GM19043 (cell line): ENCODE measurements around the gene TBCD.

Source experiments
- ATAC-seq: cut with Tn5 transposase; IDR thresholded peaks from one replicate; pipeline ENCODE4 v1.9.1; 2021; ENCODE audit warnings: low read depth; ENCODE audit not compliant: unreplicated experiment

Gene TBCD

GRCh38 chr17:82897514-82898249 lies 145.8 kb downstream of the TBCD start:
- ATAC-seq = no peak

- no peak for ATAC-seq
Observed at GRCh38 chr17:82898976-82899514, 147.2 kb downstream of the TBCD start.

GRCh38 chr17:82899941-82900340 lies 148.1 kb downstream of the TBCD start:
- no peak for ATAC-seq

- ATAC-seq = no peak
Observed at GRCh38 chr17:82900741-82901140, 148.9 kb downstream of the TBCD start.

- no peak for ATAC-seq
Observed at GRCh38 chr17:82901356-82901755, 149.5 kb downstream of the TBCD start.

- no peak for ATAC-seq
Observed at GRCh38 chr17:82901856-82902255, 150.0 kb downstream of the TBCD start.

- no peak for ATAC-seq
Observed at GRCh38 chr17:82902972-82903874, 151.4 kb downstream of the TBCD start.

- no peak for ATAC-seq
Observed at GRCh38 chr17:82905130-82905529, 153.3 kb downstream of the TBCD start.

GRCh38 chr17:82907797-82908542 lies 156.1 kb downstream of the TBCD start:
- no peak for ATAC-seq

GRCh38 chr17:82908543-82909160 lies 156.8 kb downstream of the TBCD start:
- no peak for ATAC-seq

- ATAC-seq = no peak
Observed at GRCh38 chr17:82909322-82909904, 157.5 kb downstream of the TBCD start.

- ATAC-seq = no peak
Observed at GRCh38 chr17:82910041-82910481, 158.2 kb downstream of the TBCD start.

GRCh38 chr17:82910770-82911169 lies 158.9 kb downstream of the TBCD start:
- ATAC-seq = no peak

- no peak for ATAC-seq
Observed at GRCh38 chr17:82911822-82912221, 160.0 kb downstream of the TBCD start.

GRCh38 chr17:82912484-82913089 lies 160.7 kb downstream of the TBCD start:
- no peak for ATAC-seq

GRCh38 chr17:82913304-82914043 lies 161.6 kb downstream of the TBCD start:
- ATAC-seq = no peak

- ATAC-seq = no peak
Observed at GRCh38 chr17:82914375-82914774, 162.5 kb downstream of the TBCD start.

GRCh38 chr17:82915010-82915756 lies 163.3 kb downstream of the TBCD start:
- ATAC-seq = no peak
